Kidney epithelial cell (primary cell): Measurements from ENCODE around the gene GNAO1. TPM values are rescaled to one million over a fixed set of nuclear protein-coding genes. Genes with fewer than 3 reads are reported as not detected.

ENCODE experiments used
- DNase-seq: peaks from one replicate; pipeline ENCODE4 v3.0.0-alpha.2; 2010; ENCODE audit warnings: low read depth
- H3K27me3 ChIP-seq: 2 replicates; pipeline ENCODE4 v1.6.0; 2011; ENCODE audit warnings: low read length; ENCODE audit not compliant: control insufficient read depth, insufficient read depth
- H3K36me3 ChIP-seq: 2 replicates; pipeline ENCODE4 v1.5.1; 2011; ENCODE audit warnings: low read length; ENCODE audit not compliant: control insufficient read depth, insufficient read depth
- H3K4me3 ChIP-seq: 2 replicates; pipeline ENCODE4 v1.5.1; 2011; ENCODE audit warnings: low read depth, mild to moderate bottlenecking, control low read depth, low read length
- CTCF ChIP-seq: IDR thresholded peaks from 2 replicates; pipeline ENCODE4 v1.5.1; 2011; ENCODE audit warnings: mild to moderate bottlenecking, moderate library complexity, low read length, control low read depth, inconsistent platforms; ENCODE audit not compliant: insufficient read depth, poor library complexity, severe bottlenecking
- total RNA-seq: library from RNA; depleted of rRNA; stranded (reverse); fragments of >200 nt; gene quantifications from 2 replicates; pipeline ENCODE4 v1.2.3, GENCODE V29; 2015

The GNAO1 gene
- total RNA-seq, 1 donor from 2014 or later = 5.7 TPM

DNA sequence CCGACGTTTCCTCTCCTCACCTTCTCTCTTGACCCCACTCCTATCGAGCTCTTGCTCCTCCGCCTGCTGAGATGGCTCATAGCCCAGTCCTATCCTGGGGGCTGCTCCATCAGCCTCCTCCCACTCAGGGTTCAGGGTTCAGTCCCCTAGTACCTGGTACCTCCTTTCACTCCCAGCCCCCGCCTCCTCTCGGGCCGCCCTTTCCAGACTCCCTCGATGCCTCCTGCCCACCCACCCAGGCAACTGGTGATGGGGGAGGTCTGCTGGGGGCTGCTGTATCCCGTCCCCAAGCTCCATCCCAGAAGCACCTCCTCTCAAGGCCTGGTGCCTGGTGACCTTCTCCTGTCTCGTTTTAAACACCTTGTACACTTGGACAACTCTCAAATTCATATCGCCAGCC is 140.1 kb downstream of the GNAO1 start:
- Histone ChIP-seq H3K27me3 (no peaks in the 10 kb centered on the region), H3K36me3 (no peaks in the 10 kb centered on the region), H3K4me3 (no peak overlapping the region)
- no peak for TF ChIP-seq CTCF
- no peak for DNase-seq

- no peak for DNase-seq
- TF ChIP-seq CTCF = no peak
- Histone ChIP-seq H3K27me3 (no peaks in the 10 kb centered on the region), H3K36me3 (no peaks in the 10 kb centered on the region), H3K4me3 (no peak overlapping the region)
These were observed 140.6 kb downstream of the GNAO1 start for GRCh38 chr16:56331915-56332314.

DNA sequence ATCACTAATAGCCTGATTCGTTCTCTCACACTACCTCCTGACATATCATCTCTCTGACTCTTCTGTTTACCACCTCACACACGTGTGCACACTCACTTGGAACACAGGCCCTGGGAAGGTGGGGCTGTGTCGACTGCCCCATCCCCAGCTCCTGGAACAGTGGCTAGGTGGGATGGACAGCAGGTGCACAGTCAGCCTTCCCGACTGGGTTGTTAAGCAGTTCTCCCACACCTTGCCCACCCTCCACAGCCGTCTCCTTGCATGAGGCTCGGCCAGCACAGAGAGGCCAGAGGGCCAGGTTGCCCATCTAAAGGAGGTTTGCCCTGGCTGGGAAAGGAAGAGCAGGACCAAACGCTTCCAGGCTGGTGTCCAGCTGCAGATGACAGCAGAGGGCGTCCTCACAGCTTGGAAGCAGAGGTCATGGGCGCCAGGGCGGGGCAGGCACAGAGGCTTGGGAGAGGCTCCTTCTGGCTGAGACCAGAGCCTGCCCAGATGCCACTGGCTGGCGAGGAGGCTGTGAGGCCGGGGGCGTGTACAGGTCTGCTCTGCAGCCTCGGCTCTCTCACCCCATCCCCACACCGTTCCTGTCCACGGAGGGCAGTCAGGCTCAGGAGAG is 141.3 kb downstream of the GNAO1 start:
- DNase-seq = no peak

DNA sequence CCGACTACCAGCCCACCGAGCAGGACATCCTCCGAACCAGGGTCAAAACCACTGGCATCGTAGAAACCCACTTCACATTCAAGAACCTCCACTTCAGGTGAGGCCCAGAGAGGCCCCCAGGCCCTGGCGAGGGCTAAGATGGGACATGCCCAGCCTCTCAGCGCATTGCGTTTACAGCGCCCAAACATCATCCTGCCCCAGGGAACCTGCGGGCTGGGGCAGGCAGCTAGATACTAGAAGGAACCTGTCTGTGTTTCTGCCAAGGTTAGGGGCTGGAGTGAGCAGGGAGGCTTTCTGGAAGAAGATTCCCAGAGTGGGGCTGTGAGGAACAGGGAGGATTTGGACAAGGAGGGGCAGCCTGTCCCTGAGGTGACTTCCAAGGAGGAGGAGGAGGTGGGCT is 143.5 kb downstream of the GNAO1 start:
- Histone ChIP-seq H3K27me3 (no peaks in the 10 kb centered on the region), H3K36me3 (no peaks in the 10 kb centered on the region), H3K4me3 (no peak overlapping the region)
- no peak for DNase-seq
- no peak for TF ChIP-seq CTCF

More for the DNA sequence above, 141.3 kb downstream of the GNAO1 start:
- no peak overlapping the region for H3K4me3 ChIP-seq
- no peaks in the 10 kb centered on the region for H3K36me3 ChIP-seq
- peak; percentile 63 for TF ChIP-seq CTCF
- no peaks in the 10 kb centered on the region for H3K27me3 ChIP-seq

DNA sequence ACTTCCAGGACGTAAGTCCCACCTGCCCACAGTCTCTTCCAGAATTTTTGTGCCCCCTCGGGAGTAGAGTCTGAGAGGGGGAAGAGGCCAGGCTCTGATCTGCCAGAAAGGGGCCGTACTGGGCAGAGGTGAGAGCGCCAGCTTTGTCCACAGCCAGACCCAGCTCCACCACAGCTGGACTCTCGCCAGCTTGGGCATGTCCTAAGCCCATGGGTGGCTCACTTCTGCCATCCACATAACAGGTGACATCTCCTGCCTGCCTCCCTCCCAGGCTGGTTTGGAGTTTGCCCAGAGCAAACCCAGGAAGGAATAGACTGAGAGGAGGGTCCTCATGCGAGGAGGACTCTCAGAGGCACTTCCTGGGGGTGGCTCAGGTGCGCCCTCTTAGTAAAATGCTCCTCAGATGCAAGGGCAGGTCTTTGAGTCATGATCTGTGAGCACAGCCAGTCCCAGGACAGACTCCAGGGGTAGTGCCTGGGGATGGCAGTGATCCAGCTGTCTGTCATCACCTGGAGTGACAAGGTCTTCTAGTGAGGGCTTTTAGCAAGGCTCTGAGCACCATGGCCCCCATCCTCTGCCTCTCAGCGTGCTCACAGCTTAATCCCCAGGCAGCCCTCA is 144.9 kb downstream of the GNAO1 start:
- no peak overlapping the region for H3K4me3 ChIP-seq
- no peaks in the 10 kb centered on the region for H3K27me3 ChIP-seq
- H3K36me3 ChIP-seq = no peaks in the 10 kb centered on the region
- no peak for DNase-seq
- TF ChIP-seq CTCF = no peak

DNA sequence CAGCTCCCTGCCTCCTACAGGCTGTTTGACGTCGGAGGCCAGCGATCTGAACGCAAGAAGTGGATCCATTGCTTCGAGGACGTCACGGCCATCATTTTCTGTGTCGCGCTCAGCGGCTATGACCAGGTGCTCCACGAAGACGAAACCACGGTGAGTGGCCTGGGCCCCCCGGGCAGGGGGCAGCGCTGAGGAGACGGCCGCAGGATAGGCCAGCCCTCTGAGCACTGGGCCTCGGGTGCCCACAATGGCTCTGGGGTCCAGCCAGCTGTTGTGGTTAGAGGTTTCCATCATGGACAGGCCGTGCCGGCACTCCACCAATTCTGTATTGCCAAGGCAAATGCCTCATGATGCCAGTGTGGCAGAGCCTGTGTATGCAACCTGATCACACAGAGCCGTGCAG is 145.4 kb downstream of the GNAO1 start:
- H3K36me3 ChIP-seq = no peaks in the 10 kb centered on the region
- no peak overlapping the region for H3K4me3 ChIP-seq
- TF ChIP-seq CTCF = no peak
- DNase-seq = no peak
- no peaks in the 10 kb centered on the region for H3K27me3 ChIP-seq
